Bronchial epithelial cell (primary cell): ENCODE data around the gene SUPT16H. TPM values are rescaled to one million over a fixed set of nuclear protein-coding genes. Genes with fewer than 3 reads are reported as not detected.

Experiments used
- DNase-seq: peaks from one replicate; pipeline ENCODE4 v3.0.0-alpha.2; 2010; ENCODE audit warnings: low read depth
- FAIRE-seq: peaks from 2 replicates; lab custom pipeline; 2011; peaks lifted over from hg19 to GRCh38; lab: Jason Lieb, UNC
- H3K27me3 ChIP-seq: 2 replicates; pipeline ENCODE4 v1.5.1; 2011; ENCODE audit warnings: low read length; ENCODE audit not compliant: control insufficient read depth, insufficient read depth
- H3K36me3 ChIP-seq: 2 replicates; pipeline ENCODE4 v1.5.1; 2011; ENCODE audit warnings: low read length; ENCODE audit not compliant: control insufficient read depth, insufficient read depth
- H3K4me3 ChIP-seq: 2 replicates; pipeline ENCODE4 v1.5.1; 2011; ENCODE audit warnings: mild to moderate bottlenecking, low read depth, low read length, control low read depth
- CTCF ChIP-seq: IDR thresholded peaks from 2 replicates; pipeline ENCODE4 v1.5.1; 2011; ENCODE audit warnings: mild to moderate bottlenecking, moderate library complexity, low read length, control low read depth, inconsistent platforms; ENCODE audit not compliant: insufficient read depth, severe bottlenecking
- total RNA-seq: library from RNA; depleted of rRNA; stranded (reverse); fragments of >200 nt; gene quantifications from 2 replicates; pipeline ENCODE4 v1.2.1, GENCODE V29; 2014

SUPT16H gene
- total RNA-seq, 1 donor from 2014 or later, result 55.8 TPM

GRCh38 chr14:21352587-21352986, 31.2 kb downstream of the SUPT16H start:
- Histone ChIP-seq H3K27me3 (no peaks in the 10 kb centered on the region), H3K36me3 (peaks cover 17% of the 10 kb centered on the region), H3K4me3 (no peak overlapping the region)
- no peak for DNase-seq
- no peak for FAIRE-seq
- no peak for TF ChIP-seq CTCF

- TF ChIP-seq CTCF, result no peak
- FAIRE-seq (no peak), DNase-seq (no peak)
- H3K36me3 ChIP-seq, result peaks cover 9% of the 10 kb centered on the region
- H3K4me3 ChIP-seq, result no peak overlapping the region
- no peaks in the 10 kb centered on the region for H3K27me3 ChIP-seq
Observed at GRCh38 chr14:21350539-21350938, 33.3 kb downstream of the SUPT16H start.

- no peak for FAIRE-seq
- no peak for DNase-seq
- Histone ChIP-seq H3K27me3 (no peaks in the 10 kb centered on the region), H3K36me3 (peaks cover 3% of the 10 kb centered on the region), H3K4me3 (no peak overlapping the region)
- TF ChIP-seq CTCF, result no peak
Observed at GRCh38 chr14:21347201-21347600, 36.6 kb downstream of the SUPT16H start.

- Histone ChIP-seq H3K36me3 (no peaks in the 10 kb centered on the region), H3K27me3 (no peaks in the 10 kb centered on the region), H3K4me3 (no peak overlapping the region)
- TF ChIP-seq CTCF, result no peak
- DNase-seq, result no peak
- no peak for FAIRE-seq
Observed at GRCh38 chr14:21346532-21347135, 37.2 kb downstream of the SUPT16H start.

GRCh38 chr14:21343035-21343794, 40.6 kb downstream of the SUPT16H start:
- no peak for DNase-seq
- no peaks in the 10 kb centered on the region for H3K36me3 ChIP-seq
- no peak for TF ChIP-seq CTCF
- no peak for FAIRE-seq
- H3K27me3 ChIP-seq, result no peaks in the 10 kb centered on the region
- H3K4me3 ChIP-seq, result no peak overlapping the region
